Fibroblast of mammary gland (primary cell): ENCODE measurements around the gene MAGI1.

ENCODE experiments used
- DNase-seq: peaks from one replicate; pipeline ENCODE4 v3.0.0-alpha.2; 2010; ENCODE audit warnings: low read depth
- H3K4me3 ChIP-seq: 2 replicates; pipeline ENCODE4 v1.5.1; 2011; ENCODE audit warnings: low read depth, mild to moderate bottlenecking, low read length, moderate library complexity; ENCODE audit not compliant: control insufficient read depth
- CTCF ChIP-seq: conservative IDR thresholded peaks from 2 replicates; pipeline ENCODE4 v1.5.1; 2011; ENCODE audit warnings: low read depth, low read length, inconsistent platforms; ENCODE audit not compliant: control insufficient read depth, insufficient read depth

Gene MAGI1

DNA sequence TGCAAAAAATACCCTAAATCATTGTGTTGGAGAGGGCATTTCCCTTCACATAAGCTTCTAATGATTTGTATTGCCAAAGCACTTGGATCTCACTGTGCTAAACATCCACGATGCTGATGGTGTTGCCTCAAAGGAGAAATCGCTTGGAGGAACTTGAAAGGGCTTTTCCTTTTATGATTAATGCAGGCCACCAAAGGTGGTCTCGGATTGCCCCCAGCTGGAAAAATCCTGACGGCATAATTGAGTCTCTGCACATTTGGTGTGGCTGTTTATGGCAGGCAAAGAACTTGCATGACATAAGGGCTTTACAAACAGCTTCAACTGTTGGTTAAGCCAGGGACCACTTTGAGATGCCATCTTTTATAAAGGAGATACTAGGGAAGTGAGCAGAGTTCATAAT, 687.0 kb downstream of the MAGI1 start:
- no peak overlapping the region for H3K4me3 ChIP-seq
- no peak for TF ChIP-seq CTCF
- DNase-seq = no peak

DNA sequence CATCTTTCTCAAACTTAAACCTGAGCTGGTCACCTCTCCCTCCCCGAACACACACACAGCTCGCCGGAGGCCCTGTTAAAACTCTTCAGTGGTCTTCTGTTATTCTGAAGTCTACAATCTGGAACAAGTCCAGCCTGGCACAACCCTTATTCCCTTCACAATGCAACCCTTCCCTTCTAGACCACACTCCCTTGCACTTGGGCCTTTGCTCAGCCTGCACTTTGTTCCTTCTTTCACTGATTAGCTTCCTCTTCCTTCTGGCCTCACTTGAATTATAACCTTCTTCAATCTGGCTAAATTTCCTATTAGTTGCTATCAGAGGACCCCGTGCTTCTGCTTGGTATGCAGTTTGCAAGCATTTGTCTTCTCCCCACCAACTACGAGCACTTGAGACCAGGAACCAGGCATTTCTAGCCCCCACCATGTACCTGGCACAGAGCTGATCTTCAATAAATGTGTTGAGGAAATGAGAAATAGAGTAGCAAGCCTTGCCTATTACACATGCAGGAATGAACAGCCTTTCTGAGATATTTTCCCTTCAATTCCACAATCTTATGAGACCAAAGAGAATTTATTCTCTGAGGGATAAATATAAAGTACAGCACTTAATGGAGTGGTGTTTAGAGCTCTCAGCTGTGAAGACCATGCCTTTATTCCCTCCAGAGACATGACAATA, 687.8 kb downstream of the MAGI1 start:
- no peak overlapping the region for H3K4me3 ChIP-seq
- DNase-seq = no peak
- TF ChIP-seq CTCF = no peak

DNA sequence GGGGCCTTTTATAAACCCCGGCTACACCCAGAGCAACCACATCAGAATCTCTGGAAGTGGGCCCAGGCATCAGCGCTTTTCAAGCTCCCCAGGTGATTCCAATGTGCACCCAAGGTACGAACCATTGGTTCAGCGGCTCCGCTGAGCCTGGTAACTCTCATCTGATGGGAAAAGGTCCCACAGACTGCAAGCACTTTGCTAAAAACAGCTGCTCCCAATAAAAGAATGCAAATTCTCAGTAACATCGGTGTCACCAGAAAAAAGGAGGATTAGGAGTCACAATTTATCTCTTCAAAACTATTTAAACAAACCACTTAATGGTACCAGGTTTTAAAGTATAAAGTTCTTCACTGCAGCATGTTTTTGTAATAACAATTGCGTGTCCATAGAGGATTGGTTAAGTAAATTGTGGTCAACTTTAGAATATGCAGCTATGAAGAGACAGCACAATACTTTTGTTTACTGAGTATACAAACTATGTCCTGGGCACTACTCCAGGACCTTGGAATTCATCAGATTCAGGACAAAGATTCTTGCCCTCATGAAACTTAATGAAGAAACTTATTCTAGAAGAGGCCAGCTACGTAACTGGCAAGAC, 690.2 kb downstream of the MAGI1 start:
- DNase-seq = peak; percentile 74
- no peak for TF ChIP-seq CTCF

GRCh38 chr3:65347166-65347565, 691.6 kb downstream of the MAGI1 start:
- no peak for TF ChIP-seq CTCF
- H3K4me3 ChIP-seq = no peak overlapping the region
- DNase-seq = no peak

More for the DNA sequence above, 690.2 kb downstream of the MAGI1 start:
- no peak overlapping the region for H3K4me3 ChIP-seq

DNA sequence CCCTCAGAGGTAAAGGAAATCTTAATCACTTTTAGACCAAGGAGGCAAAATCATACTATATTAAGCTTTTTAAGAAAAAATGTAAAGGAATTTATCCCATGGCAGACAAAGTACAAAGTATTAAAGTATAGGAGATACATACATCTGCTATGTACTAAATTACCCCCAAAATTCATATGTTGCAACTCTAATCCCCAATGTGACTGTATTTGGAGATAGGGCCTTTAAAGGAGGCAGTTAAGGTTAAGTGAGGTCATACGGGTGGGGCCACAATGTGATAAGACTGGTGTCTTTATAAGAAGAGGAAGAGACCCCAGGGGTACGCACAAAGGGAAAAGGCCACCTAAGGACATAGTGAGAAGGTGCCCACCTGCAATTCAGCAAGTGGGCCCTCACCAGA, 693.9 kb downstream of the MAGI1 start:
- no peak overlapping the region for H3K4me3 ChIP-seq
- no peak for TF ChIP-seq CTCF
- no peak for DNase-seq

- H3K4me3 ChIP-seq = no peak overlapping the region
- no peak for DNase-seq
- TF ChIP-seq CTCF = no peak
Observed at GRCh38 chr3:65344444-65344843, 694.3 kb downstream of the MAGI1 start.
